OCI-LY7 (cell line): ENCODE measurements around the gene PARD3.

Source experiments
- CTCF ChIP-seq: fragments of 200-600 bp; sonication (generic); conservative IDR thresholded peaks from 2 replicates; pipeline ENCODE4 v1.5.1; 2014; ENCODE audit warnings: mild to moderate bottlenecking, antibody characterized with exemption, low read length, moderate library complexity, mixed read lengths
- EZH2phosphoT487 ChIP-seq: fragments of 200-600 bp; sonication (generic); IDR thresholded peaks from 2 replicates; pipeline ENCODE4 v1.6.1; 2018; ENCODE audit warnings: low read depth, borderline replicate concordance, mild to moderate bottlenecking, mixed run types, antibody characterized with exemption, low read length, moderate library complexity, mixed read lengths

DNA sequence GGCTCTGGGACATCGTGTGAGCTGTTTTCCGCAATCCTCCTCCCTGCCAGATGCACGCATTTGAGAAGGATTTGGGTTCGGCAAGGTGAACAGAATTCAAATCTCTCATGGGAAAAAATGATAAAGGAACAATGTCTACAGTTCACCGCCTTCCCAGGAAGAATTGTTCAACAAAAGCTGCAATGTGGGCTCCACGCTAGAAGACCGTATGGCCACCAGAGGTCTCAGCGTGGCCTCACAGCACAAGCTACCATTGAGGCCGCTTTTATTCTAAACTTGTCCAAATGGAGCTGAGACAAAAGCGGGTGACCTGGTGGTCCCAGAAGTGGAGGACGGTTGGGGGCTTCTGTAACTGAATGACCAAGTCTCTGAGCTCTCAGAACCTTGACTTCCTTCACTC, 733.1 kb downstream of the PARD3 start:
- TF ChIP-seq CTCF (no peak), EZH2phosphoT487 (no peak)
